GM23338 (cell line): ENCODE measurements around the gene ZDHHC17. TPM values are rescaled to one million over a fixed set of nuclear protein-coding genes. Genes with fewer than 3 reads are reported as not detected.

Experiments used
- ATAC-seq: fragments of 200-7000 bp; cut with Tn5 transposase; 3 replicates; pipeline ENCODE4 v1.9.1; 2020
- DNase-seq: peaks from one replicate; pipeline ENCODE4 v3.0.0-alpha.2; 2015; ENCODE audit warnings: low spot score
- H2AFZ ChIP-seq: fragments of 200-600 bp; sonication (generic); 2 replicates; pipeline ENCODE4 v1.8.0; 2016; ENCODE audit warnings: antibody characterized with exemption, mild to moderate bottlenecking, moderate library complexity
- H3F3A ChIP-seq: fragments of 200-600 bp; sonication (generic); replicated peaks from 2 replicates; pipeline ENCODE4 v1.8.0; 2017; ENCODE audit warnings: antibody characterized with exemption, mixed run types, low read depth
- H3K27ac ChIP-seq: fragments of 200-600 bp; sonication (generic); 2 replicates; pipeline ENCODE4 v1.6.1; 2016; ENCODE audit warnings: low read depth
- H3K27me3 ChIP-seq: fragments of 200-600 bp; sonication (generic); 2 replicates; pipeline ENCODE4 v1.8.0; 2016; ENCODE audit warnings: mild to moderate bottlenecking, mixed run types, moderate library complexity; ENCODE audit not compliant: insufficient read depth
- H3K36me3 ChIP-seq: fragments of 200-600 bp; sonication (generic); 2 replicates; pipeline ENCODE4 v1.8.0; 2016; ENCODE audit warnings: mild to moderate bottlenecking; ENCODE audit not compliant: insufficient read depth
- H3K4me1 ChIP-seq: fragments of 200-600 bp; sonication (generic); 2 replicates; pipeline ENCODE4 v1.8.0; 2016; ENCODE audit warnings: mild to moderate bottlenecking, moderate library complexity; ENCODE audit not compliant: insufficient read depth
- H3K4me2 ChIP-seq: fragments of 200-600 bp; sonication (generic); 2 replicates; pipeline ENCODE4 v1.7.1; 2017; ENCODE audit warnings: mixed run types
- H3K4me3 ChIP-seq: fragments of 200-600 bp; sonication (generic); 2 replicates; pipeline ENCODE4 v1.6.1; 2016; ENCODE audit warnings: mixed run types
- H3K79me2 ChIP-seq: fragments of 200-600 bp; sonication (generic); replicated peaks from 2 replicates; pipeline ENCODE4 v1.8.0; 2017; ENCODE audit warnings: mild to moderate bottlenecking; ENCODE audit not compliant: insufficient read depth
- H3K9me2 ChIP-seq: fragments of 200-600 bp; sonication (generic); 2 replicates; pipeline ENCODE4 v1.8.0; 2017; ENCODE audit not compliant: insufficient read depth
- H4K20me1 ChIP-seq: fragments of 200-600 bp; sonication (generic); replicated peaks from 2 replicates; pipeline ENCODE4 v1.8.0; 2017; ENCODE audit warnings: mild to moderate bottlenecking; ENCODE audit not compliant: insufficient read depth
- H3K27ac Mint-ChIP-seq: 2 replicates; pipeline ENCODE4 v1.8.0; 2020; ENCODE audit warnings: inconsistent platforms, mild to moderate bottlenecking, moderate library complexity, mixed read lengths
- H3K27me3 Mint-ChIP-seq: 3 replicates; pipeline ENCODE4 v1.8.0; 2022; ENCODE audit warnings: low read depth, mild to moderate bottlenecking, moderate library complexity, mixed read lengths, inconsistent platforms; ENCODE audit not compliant: insufficient read depth, poor library complexity
- H3K36me3 Mint-ChIP-seq: 3 replicates; pipeline ENCODE4 v1.8.0; 2021; ENCODE audit warnings: low read depth, mild to moderate bottlenecking, inconsistent platforms, moderate library complexity, mixed read lengths
- H3K4me1 Mint-ChIP-seq: 3 replicates; pipeline ENCODE4 v1.8.0; 2020; ENCODE audit warnings: mild to moderate bottlenecking, inconsistent platforms, mixed read lengths
- H3K4me3 Mint-ChIP-seq: 3 replicates; pipeline ENCODE4 v1.8.0; 2021; ENCODE audit warnings: moderate library complexity, mild to moderate bottlenecking, inconsistent platforms, mixed read lengths
- H3K9me3 Mint-ChIP-seq: 3 replicates; pipeline ENCODE4 v1.8.0; 2020; ENCODE audit warnings: moderate library complexity, mild to moderate bottlenecking, inconsistent platforms, mixed read lengths
- CREB1 ChIP-seq: fragments of 250-450 bp; sonication (Bioruptor Pico); IDR thresholded peaks from 2 replicates; pipeline ENCODE4 v1.5.0; 2020; ENCODE audit warnings: low read depth, mild to moderate bottlenecking, moderate library complexity
- CTCF ChIP-seq, 2 experiments: fragments of 200-600 bp in 1 of 2; sonication (generic) in 1 of 2; conservative IDR thresholded peaks; 2 replicates each; pipeline versions ENCODE4 v1.5.1 to v1.6.1; 2016 to 2017; ENCODE audit warnings: antibody characterized with exemption in 2 of 2, low read depth in 2 of 2, mild to moderate bottlenecking in 2 of 2, moderate library complexity in 1 of 2
- ETS1 ChIP-seq: IDR thresholded peaks from 2 replicates; pipeline ENCODE4 v1.6.1; 2016; ENCODE audit warnings: antibody characterized with exemption
- EZH2 ChIP-seq: fragments of 200-600 bp; sonication (generic); IDR thresholded peaks from one replicate; pipeline ENCODE4 v1.8.0; 2017; ENCODE audit warnings: antibody characterized with exemption, mild to moderate bottlenecking, low read depth; ENCODE audit not compliant: unreplicated experiment
- EZH2phosphoT487 ChIP-seq: fragments of 200-600 bp; sonication (generic); IDR thresholded peaks from one replicate; pipeline ENCODE4 v1.8.1; 2018; ENCODE audit warnings: antibody characterized with exemption; ENCODE audit not compliant: unreplicated experiment
- JUNB ChIP-seq: IDR thresholded peaks from one replicate; pipeline ENCODE4 v1.6.1; 2016; ENCODE audit warnings: antibody characterized with exemption; ENCODE audit not compliant: unreplicated experiment
- NANOG ChIP-seq: IDR thresholded peaks from 2 replicates; pipeline ENCODE4 v1.6.1; 2016; ENCODE audit warnings: antibody characterized with exemption, borderline replicate concordance
- POLR2AphosphoS5 ChIP-seq: IDR thresholded peaks from 2 replicates; pipeline ENCODE4 v1.6.1; 2016; ENCODE audit warnings: antibody characterized with exemption, low read depth
- REST ChIP-seq: IDR thresholded peaks from one replicate; pipeline ENCODE4 v1.6.1; 2018; ENCODE audit warnings: antibody characterized with exemption; ENCODE audit not compliant: unreplicated experiment
- STAT1 ChIP-seq: IDR thresholded peaks from one replicate; pipeline ENCODE4 v1.6.1; 2016; ENCODE audit warnings: antibody characterized with exemption; ENCODE audit not compliant: unreplicated experiment
- ZNF114 ChIP-seq: fragments of 250-450 bp; sonication (Bioruptor Pico); IDR thresholded peaks from 2 replicates; pipeline ENCODE4 v1.5.0; 2020; ENCODE audit warnings: mild to moderate bottlenecking, moderate library complexity
- ZNF331 ChIP-seq: fragments of 250-450 bp; sonication (Bioruptor Pico); IDR thresholded peaks from 2 replicates; pipeline ENCODE4 v1.5.0; 2020; ENCODE audit warnings: low read depth, mild to moderate bottlenecking, moderate library complexity
- ZNF462 ChIP-seq: fragments of 250-450 bp; sonication (Bioruptor Pico); IDR thresholded peaks from 2 replicates; pipeline ENCODE4 v1.5.0; 2020; ENCODE audit warnings: mild to moderate bottlenecking, moderate library complexity
- polyA plus RNA-seq: library from polyadenylated mRNA; unstranded; fragments of >200 nt; fragmentation: Nextera tagmentation; extraction: Ambion mirVana; gene quantifications from 2 replicates; pipeline ENCODE4 v1.2.1, GENCODE V29; 2016
- total RNA-seq: library from RNA; depleted of rRNA; stranded (reverse); fragments of >200 nt; shearing (Covaris generic); gene quantifications from 2 replicates; pipeline ENCODE4 v1.2.3, GENCODE V29; 2014

ZDHHC17 gene
- total and polyA plus RNA-seq, 2 experiments from 2014 or later: 15.7 to 43.5 TPM

- Mint-ChIP-seq H3K27ac (peak overlapping the region; percentile 60), H3K4me1 (peaks cover 34% of the 10 kb centered on the region), H3K9me3 (no peaks in the 10 kb centered on the region), H3K36me3 (peaks cover 37% of the 10 kb centered on the region), H3K4me3 (no peak overlapping the region), H3K27me3 (peaks cover 4% of the 10 kb centered on the region)
- Histone ChIP-seq H3K79me2 (peaks cover 23% of the 10 kb centered on the region), H3K4me3 (no peak overlapping the region), H3K4me1 (peaks cover 28% of the 10 kb centered on the region), H3K36me3 (peaks cover 11% of the 10 kb centered on the region; the same call in 1 of the 2 replicates), H2AFZ (no peak overlapping the region), H3K27me3 (no peaks in the 10 kb centered on the region), H3K27ac (peak overlapping the region; percentile 30), H3K4me2 (peak overlapping the region; percentile 45; the same call in 1 of the 2 replicates), H3K9me2 (no peaks in the 10 kb centered on the region), H3F3A (no peaks in the 10 kb centered on the region; the same call in 1 of the 2 replicates), H4K20me1 (0 out of 2 replicates have a peak, but pooled peaks cover 5% of the 10 kb centered on the region)
- TF ChIP-seq ZNF114 (CRISPR knock-in tag) (no peak), JUNB (no peak), STAT1 (no peak), CREB1 (CRISPR knock-in tag) (no peak), POLR2AphosphoS5 (no peak), ZNF462 (CRISPR knock-in tag) (no peak), ETS1 (no peak), NANOG (no peak), REST (no peak), CTCF (conservative IDR thresholded peaks at IDR 0.05; ENCODE audit: low read depth in 2 of 2) (no peak), EZH2 (no peak), EZH2phosphoT487 (no peak), ZNF331 (CRISPR knock-in tag) (no peak)
- no peak for ATAC-seq
- DNase-seq: no peak
Observed at GRCh38 chr12:76863837-76864236, 99.9 kb downstream of the ZDHHC17 start.
